HG02973 (cell line): Measurements from ENCODE around the gene TMEM115.

ENCODE experiments used
- ATAC-seq: cut with Tn5 transposase; IDR thresholded peaks from one replicate; pipeline ENCODE4 v1.9.1; 2021; ENCODE audit warnings: moderate library complexity; ENCODE audit not compliant: unreplicated experiment

Gene TMEM115

GRCh38 chr3:50378757-50379156 lies 19.4 kb upstream of the TMEM115 start:
- no peak for ATAC-seq

GRCh38 chr3:50378024-50378423 lies 18.7 kb upstream of the TMEM115 start:
- no peak for ATAC-seq

GRCh38 chr3:50375258-50375931 lies 16.1 kb upstream of the TMEM115 start:
- ATAC-seq: no peak

- ATAC-seq: no peak
These were observed 15.3 kb upstream of the TMEM115 start for GRCh38 chr3:50374363-50375257.

GRCh38 chr3:50373146-50374051 lies 14.1 kb upstream of the TMEM115 start:
- ATAC-seq: no peak

GRCh38 chr3:50372349-50372748 lies 13.0 kb upstream of the TMEM115 start:
- no peak for ATAC-seq

- no peak for ATAC-seq
These were observed 11.9 kb upstream of the TMEM115 start for GRCh38 chr3:50371133-50371685.

- no peak for ATAC-seq
These were observed 11.3 kb upstream of the TMEM115 start for GRCh38 chr3:50370594-50370993.

- no peak for ATAC-seq
These were observed 9.8 kb upstream of the TMEM115 start for GRCh38 chr3:50369012-50369670.

GRCh38 chr3:50365842-50366220 lies 6.5 kb upstream of the TMEM115 start:
- no peak for ATAC-seq

- peak; percentile 75 for ATAC-seq
These were observed 5.9 kb upstream of the TMEM115 start for GRCh38 chr3:50365080-50365841.

- no peak for ATAC-seq
These were observed 5.3 kb upstream of the TMEM115 start for GRCh38 chr3:50364573-50365079.

- peak; percentile 4 for ATAC-seq
These were observed 414 bp upstream of the TMEM115 start for GRCh38 chr3:50359760-50360110.

- no peak for ATAC-seq
These were observed 888 bp downstream of the TMEM115 start for GRCh38 chr3:50358355-50358910.

GRCh38 chr3:50357481-50357880 lies 1.8 kb downstream of the TMEM115 start:
- ATAC-seq: no peak

- ATAC-seq: no peak
These were observed 2.8 kb downstream of the TMEM115 start for GRCh38 chr3:50356553-50356952.

GRCh38 chr3:50355829-50356552 lies 3.3 kb downstream of the TMEM115 start:
- ATAC-seq: no peak

- ATAC-seq: no peak
These were observed 4.5 kb downstream of the TMEM115 start for GRCh38 chr3:50354850-50355249.
